RWPE1 (cell line): ENCODE data around the gene CD48.

ENCODE experiments used
- CTCF ChIA-PET: fragments of 350-600 bp; sonication (Branson Sonifier 250); formaldehyde crosslinking; extraction: SDS; loops from one replicate; lab custom pipeline; 2021; lab: Yijun Ruan, JAX
- POLR2A ChIA-PET: fragments of 400-600 bp; formaldehyde crosslinking; extraction: SDS; loops from one replicate; lab custom pipeline; 2020; ENCODE audit warnings: antibody characterized with exemption; ENCODE audit not compliant: low non-redundant PET; lab: Yijun Ruan, JAX
- DNase-seq: peaks from one replicate; pipeline ENCODE4 v3.0.0; 2012; ENCODE audit warnings: low spot score
- H3K27ac ChIP-seq: fragments of 450-650 bp; 2 replicates; pipeline ENCODE4 v1.5.1; 2017
- CTCF ChIP-seq: fragments of 450-650 bp; conservative IDR thresholded peaks from 2 replicates; pipeline ENCODE4 v1.5.1; 2017; ENCODE audit warnings: low read depth, mild to moderate bottlenecking

The CD48 gene

DNA sequence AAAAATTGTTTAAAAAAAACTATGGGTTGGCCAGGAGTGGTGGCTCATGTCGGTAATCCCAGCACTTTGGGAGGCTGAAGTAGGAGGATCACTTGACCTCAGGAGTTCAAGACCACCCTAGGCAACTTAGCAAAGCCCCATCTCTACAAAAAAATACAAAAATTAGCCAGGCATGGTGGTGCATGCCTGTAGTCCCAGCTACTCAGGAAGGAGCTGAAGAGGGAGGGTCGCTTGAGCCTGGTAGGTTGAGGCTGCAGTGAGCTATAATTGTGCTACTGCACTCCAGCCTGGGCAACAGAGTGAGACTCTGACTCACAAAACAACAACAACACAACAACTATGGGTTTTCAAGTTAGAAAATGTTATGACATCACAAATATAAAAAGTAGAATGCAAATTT lies 43.8 kb upstream of the CD48 start:
- TF ChIP-seq CTCF = no peak
- ChIA-PET CTCF (interaction anchor here (0.7 kb wide), 1 partner anchor 334 kb away, joined by 3 read pairs; no protein-coding TSS in a partner anchor), POLR2A (interaction anchor here (0.7 kb wide), 1 partner anchor 630 kb away, joined by 5 read pairs; no protein-coding TSS in a partner anchor)
- DNase-seq = no peak
- no peak overlapping the region for H3K27ac ChIP-seq

GRCh38 chr1:160753594-160753993 lies 42.0 kb upstream of the CD48 start:
- ChIA-PET CTCF (no interaction called here), POLR2A (no interaction called here)
- DNase-seq = no peak
- TF ChIP-seq CTCF = no peak
- no peak overlapping the region for H3K27ac ChIP-seq

- ChIA-PET CTCF (no interaction called here), POLR2A (no interaction called here)
- TF ChIP-seq CTCF = no peak
- no peak overlapping the region for H3K27ac ChIP-seq
- no peak for DNase-seq
These were observed 41.3 kb upstream of the CD48 start for GRCh38 chr1:160752924-160753323.

GRCh38 chr1:160752406-160752805 lies 40.8 kb upstream of the CD48 start:
- H3K27ac ChIP-seq = no peak overlapping the region
- no peak for DNase-seq
- ChIA-PET CTCF (no interaction called here), POLR2A (no interaction called here)
- TF ChIP-seq CTCF = no peak

DNA sequence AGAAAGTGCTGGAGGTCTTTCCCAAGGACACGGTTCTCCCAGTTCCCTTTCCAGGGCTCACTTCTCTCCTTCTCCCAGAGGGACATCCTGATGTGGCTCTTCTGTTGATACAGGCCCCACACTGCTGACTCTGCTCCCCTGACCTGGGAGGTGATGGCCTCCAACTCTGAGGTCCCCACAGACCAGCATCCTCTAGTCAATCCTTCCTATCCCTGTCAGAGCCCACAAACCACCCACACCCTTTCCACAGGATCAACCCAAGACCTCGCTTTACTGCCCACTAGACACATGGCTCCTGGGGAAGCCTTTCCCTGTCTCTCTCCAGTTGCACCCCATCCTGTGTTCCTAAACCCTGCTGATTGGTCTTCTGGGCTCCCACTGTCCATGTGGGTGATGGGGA lies 39.0 kb upstream of the CD48 start:
- ChIA-PET CTCF (interaction anchor here (0.8 to 1.6 kb wide), 2 partner anchors 24 to 210 kb away, joined by 4 to 6 read pairs; no protein-coding TSS in a partner anchor), POLR2A (no interaction called here)
- H3K27ac ChIP-seq = no peak overlapping the region
- no peak for DNase-seq
- no peak for TF ChIP-seq CTCF

DNA sequence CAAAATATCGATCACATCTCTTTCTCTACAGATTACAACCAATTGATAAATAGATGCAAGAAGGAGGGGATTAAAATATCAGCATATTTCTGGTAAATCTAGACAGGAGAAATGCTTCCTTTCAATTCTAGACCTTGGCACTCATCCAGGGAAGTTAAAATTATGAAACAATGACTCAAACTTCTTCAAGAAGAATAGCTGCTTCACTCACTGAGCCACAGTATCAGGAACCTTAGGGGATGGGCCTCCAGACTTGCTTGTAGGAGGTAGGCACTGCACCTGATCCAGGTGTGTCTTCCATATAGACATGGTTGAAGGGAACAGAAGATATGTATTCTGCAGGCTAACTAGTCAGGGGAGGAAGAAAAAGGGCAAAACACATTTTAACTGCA lies 37.3 kb upstream of the CD48 start:
- ChIA-PET POLR2A (no interaction called here), CTCF (interaction anchor here (1.6 kb wide), 1 partner anchor 22 kb away, joined by 6 read pairs; no protein-coding TSS in a partner anchor)
- no peak for TF ChIP-seq CTCF
- peak; percentile 25 for DNase-seq
- no peak overlapping the region for H3K27ac ChIP-seq
